ENCODE results near the gene MGLL.

- no peak for TF ChIP-seq EZH2phosphoT487 (IDR thresholded peaks at IDR 0.05; ENCODE audit: insufficient read depth, low read depth)
- no peak for TF ChIP-seq EZH2 (IDR thresholded peaks at IDR 0.05; ENCODE audit: insufficient read depth, poor library complexity, severe bottlenecking)
Observed at GRCh38 chr3:127691489-127691888, 130.8 kb downstream of the MGLL start.
